Ecto neural progenitor cell (in vitro differentiated cells): Measurements from ENCODE around the gene PRSS16.
"Not testable (repeated sequence)": the region's sequence is repeated elsewhere in the genome, so short reads cannot be mapped to it uniquely, and the experiment has no call there.

Experiments used
- DNase-seq: peaks from one replicate; pipeline ENCODE4 v3.0.0-alpha.2; 2018; ENCODE audit warnings: low spot score

PRSS16 gene

GRCh38 chr6:27247133-27247836 lies at the start of gene PRSS16:
Gene PRSS16 (plus strand): TSS chr6:27247701. CDS start chr6:27247738, 37 bp downstream.
- DNase-seq: no peak

- no peak for DNase-seq
These were observed 41.9 kb upstream of the PRSS16 start for GRCh38 chr6:27205375-27206278.

GRCh38 chr6:27206806-27207205 lies 40.7 kb upstream of the PRSS16 start:
- DNase-seq: no peak

- DNase-seq: no peak
These were observed 39.5 kb upstream of the PRSS16 start for GRCh38 chr6:27208042-27208441.

GRCh38 chr6:27209196-27209595 lies 38.3 kb upstream of the PRSS16 start:
- DNase-seq: no peak

- no peak for DNase-seq
These were observed 37.7 kb upstream of the PRSS16 start for GRCh38 chr6:27209659-27210269.

GRCh38 chr6:27213091-27213517 lies 34.4 kb upstream of the PRSS16 start:
- not testable (repeated sequence) for DNase-seq

- no peak for DNase-seq
These were observed 33.9 kb upstream of the PRSS16 start for GRCh38 chr6:27213544-27214125.

GRCh38 chr6:27214126-27214601 lies 33.3 kb upstream of the PRSS16 start:
- DNase-seq: no peak

- DNase-seq: no peak
These were observed 30.6 kb upstream of the PRSS16 start for GRCh38 chr6:27216874-27217273.

- not testable (repeated sequence) for DNase-seq
These were observed 24.5 kb upstream of the PRSS16 start for GRCh38 chr6:27222971-27223370.

- DNase-seq: no peak
These were observed 22.8 kb upstream of the PRSS16 start for GRCh38 chr6:27224729-27225128.

- no peak for DNase-seq
These were observed 18.5 kb upstream of the PRSS16 start for GRCh38 chr6:27228963-27229477.

- DNase-seq: no peak
These were observed 16.8 kb upstream of the PRSS16 start for GRCh38 chr6:27230758-27231111.

- DNase-seq: no peak
These were observed 12.9 kb upstream of the PRSS16 start for GRCh38 chr6:27234576-27234975.

GRCh38 chr6:27237089-27237803 lies 10.3 kb upstream of the PRSS16 start:
- DNase-seq: no peak

GRCh38 chr6:27238010-27238983 lies 9.2 kb upstream of the PRSS16 start:
- DNase-seq: peak; percentile 63

- DNase-seq: no peak
These were observed 8.2 kb upstream of the PRSS16 start for GRCh38 chr6:27239258-27239657.

GRCh38 chr6:27241443-27241842 lies 6.1 kb upstream of the PRSS16 start:
- no peak for DNase-seq

GRCh38 chr6:27242589-27243265 lies 4.8 kb upstream of the PRSS16 start:
- no peak for DNase-seq
